HG02759 (cell line): ENCODE results near the gene RNF130.
"Not testable (repeated sequence)": the region's sequence is repeated elsewhere in the genome, so short reads cannot be mapped to it uniquely, and the experiment has no call there.

ENCODE experiments used
- ATAC-seq: cut with Tn5 transposase; IDR thresholded peaks from one replicate; pipeline ENCODE4 v1.9.1; 2021; ENCODE audit warnings: mild to moderate bottlenecking, moderate library complexity; ENCODE audit not compliant: unreplicated experiment

RNF130 gene

DNA sequence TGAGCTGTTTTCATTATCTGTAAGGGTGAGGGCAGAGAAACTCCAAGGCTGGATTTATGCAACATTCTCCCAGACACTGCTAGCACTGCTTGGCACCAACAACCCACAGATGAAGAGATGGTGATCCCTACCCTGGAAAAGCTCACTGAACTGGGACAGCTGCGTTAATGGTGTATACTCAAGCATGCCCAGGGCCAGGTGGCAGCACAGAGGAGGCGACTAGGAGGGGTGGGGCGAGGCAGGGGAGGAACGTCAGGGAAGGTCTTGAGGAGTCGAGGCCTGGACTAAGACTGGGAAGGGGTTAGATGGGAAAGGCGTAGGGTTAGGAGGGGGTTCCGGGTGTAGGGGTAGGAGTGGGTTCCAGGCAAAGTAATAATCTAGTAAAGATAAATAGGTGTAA is 90.8 kb downstream of the RNF130 start:
- ATAC-seq: no peak

DNA sequence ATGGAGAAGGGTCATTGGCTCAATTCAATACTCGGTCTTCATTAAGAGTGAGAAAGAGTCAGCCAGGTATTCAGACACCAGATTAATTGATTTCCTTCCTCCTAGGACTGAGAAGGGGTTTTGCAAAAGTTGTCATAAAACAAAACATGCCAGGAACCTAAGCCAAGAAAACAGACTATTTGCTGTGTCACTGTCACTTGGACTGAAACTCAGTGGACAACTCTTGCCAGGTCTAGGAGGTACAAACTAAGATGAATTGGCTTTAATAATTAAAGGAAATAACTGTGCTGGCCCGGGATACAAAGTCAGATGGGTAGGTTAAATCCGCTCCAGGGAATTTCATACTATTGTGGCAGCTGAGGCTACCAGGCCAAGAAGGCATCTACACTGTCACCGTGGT is 92.8 kb downstream of the RNF130 start:
- no peak for ATAC-seq

DNA sequence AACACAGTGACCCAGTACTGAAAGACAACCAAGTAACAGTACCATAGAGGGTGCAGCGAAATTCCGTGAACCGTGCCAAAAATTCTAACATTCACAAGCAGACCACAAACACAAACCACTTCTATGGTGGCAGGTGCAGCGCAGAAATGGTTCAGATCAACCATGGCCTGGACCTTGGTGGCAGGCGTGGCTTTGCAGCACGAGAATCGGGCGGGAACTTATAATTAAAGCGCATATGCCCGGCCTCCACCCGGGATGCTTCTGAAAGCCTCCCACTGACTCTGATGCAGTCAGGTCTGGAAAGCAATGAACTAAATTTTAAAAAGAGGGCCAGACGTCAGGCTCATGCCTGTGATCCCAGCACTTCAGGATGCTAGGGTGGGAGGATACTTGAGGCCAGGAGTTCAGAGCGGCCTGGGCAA is 95.8 kb downstream of the RNF130 start:
- ATAC-seq: no peak

DNA sequence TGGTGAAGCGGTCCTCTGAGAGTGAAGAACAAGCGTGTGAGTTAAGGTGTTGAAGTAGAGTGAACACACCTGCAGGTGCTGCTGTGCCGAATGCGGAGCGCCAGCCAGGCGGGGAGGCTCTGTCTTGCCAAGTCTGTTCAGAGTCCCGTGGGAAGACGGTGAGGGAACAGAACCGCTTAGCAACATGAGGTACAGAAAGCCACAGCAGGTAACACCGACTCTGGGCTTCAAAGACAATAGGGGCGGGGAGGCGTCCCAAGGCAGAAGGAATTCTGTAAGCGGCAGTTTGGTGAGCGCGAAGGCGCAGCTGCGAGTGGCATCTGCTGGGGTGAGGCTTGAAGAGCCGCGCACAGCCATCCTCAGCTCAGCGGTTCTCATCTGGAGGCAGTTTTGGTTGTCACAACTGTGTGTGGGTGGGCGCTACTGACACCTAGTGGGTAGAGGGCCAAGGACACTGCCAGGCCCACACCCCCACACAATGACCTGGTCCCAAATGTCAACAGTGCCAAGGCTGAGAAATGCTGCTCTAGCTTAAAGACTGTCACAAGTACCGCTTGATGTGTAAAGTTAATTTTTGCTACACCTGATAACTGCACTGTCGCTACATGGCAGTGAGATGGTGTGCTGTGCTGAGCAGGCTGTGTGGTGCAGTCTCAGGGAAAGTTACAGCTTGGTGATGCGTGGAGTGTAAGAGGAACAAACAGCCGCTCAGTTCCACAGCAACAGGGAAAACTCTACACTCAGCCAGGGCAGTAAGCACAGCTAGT is 96.4 kb downstream of the RNF130 start:
- peak; percentile 64 for ATAC-seq

DNA sequence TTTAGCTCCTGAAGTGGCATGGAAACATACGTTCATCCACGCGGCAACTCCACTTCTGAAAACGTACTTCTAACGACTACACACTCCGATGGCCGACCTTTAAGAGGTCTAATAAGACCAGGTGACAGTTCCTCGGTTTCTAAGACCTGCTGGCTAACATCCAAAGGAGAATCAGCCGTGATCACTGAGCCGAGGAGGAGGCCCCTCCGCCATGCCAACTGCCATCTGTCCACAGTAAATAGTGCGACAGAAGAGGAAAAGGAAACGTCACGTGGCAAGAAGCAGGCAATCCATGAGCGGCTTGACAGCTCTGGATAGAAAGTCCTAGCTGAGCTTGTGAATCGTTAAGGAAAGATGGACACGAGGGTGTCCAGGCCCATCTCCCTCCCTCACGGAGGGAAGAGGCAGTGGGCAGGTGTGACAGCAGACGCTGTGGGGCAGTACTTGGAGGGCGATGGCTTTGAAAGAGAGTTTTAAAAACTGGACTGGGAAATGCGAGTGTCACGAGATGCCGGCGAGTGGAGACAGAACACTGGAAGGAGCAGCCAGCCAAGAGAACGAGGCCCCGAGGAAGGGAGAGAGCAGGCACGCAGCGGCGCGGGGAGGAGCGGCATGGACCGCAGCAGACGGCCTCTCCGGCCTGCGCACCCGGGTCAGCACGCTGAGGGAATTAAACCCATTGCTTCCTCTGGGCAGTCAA is 97.2 kb downstream of the RNF130 start:
- no peak for ATAC-seq

DNA sequence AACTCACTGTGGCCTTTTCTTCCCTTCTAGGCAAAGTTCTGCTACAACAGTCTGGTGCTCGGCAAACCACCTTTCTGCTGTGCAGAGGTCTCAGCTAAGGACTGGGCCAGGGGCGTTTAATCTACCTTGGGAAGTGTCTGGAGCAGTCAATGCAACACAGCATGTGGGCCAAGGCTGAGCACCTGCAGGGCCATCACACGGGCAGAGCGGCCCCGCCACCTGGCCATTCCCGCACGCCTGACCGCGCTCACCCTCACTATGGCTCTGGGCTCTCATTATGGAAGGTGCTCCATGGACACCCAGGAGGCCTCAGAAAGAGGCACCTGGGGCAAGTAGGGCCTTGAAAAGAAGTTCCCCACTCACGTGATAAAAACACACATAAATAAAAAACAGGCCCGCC is 98.2 kb downstream of the RNF130 start:
- no peak for ATAC-seq

DNA sequence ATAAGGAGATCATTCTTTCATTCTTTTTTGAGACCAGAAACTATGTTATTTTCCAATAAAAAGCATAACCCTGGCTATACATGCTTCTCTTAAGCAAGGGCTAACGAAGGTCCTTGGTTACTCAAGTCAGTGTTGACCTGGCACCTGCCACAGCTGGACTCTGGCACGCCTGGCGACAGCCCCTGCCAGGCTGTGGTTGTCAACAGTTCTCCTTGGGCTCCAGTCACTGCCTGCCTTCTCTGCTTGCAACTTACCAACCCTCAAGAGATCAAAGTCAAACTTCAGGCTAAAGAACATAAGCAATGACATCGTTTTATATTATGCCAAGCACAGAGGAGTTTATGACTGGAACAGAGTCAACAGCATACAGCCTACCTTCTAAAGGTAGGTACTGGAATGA is 102.4 kb downstream of the RNF130 start:
- no peak for ATAC-seq

DNA sequence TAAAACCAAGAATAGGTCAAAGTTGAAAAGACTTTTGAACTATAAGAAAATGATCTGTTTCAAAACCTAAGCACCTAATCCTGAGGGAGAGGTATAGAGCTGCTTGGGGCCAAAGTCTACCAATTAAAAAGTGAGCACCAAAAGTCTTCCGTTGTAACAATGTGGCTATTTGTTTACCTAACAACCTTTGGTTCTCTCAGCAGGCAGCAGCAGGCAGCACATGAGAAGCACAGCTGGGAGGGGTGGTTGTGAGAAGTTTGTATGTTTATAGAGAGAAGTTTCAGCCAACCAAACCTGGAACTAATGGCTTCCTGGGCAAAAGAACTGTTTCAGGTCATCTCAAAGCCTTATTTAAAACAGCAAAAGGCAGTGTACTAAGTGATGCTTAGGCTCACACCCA is 104.1 kb downstream of the RNF130 start:
- no peak for ATAC-seq

DNA sequence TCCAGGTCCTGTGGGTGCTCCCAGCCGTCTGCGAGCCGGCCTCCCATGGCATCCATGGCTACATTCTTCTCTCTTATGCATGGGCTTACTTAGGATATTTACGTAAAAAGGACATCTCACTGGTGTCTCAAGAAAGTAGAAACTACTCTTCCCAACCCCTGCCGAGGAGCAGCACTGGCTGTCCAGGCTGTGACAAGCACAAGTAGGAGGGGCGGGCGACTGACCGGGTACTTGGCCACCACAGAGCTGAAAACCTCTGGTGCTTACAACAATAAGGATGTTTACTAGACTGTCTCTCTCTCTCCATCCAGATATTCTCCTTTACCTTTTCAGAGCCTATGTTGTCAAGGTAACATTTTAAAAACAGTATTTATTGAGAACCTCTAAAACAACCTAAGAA is 107.5 kb downstream of the RNF130 start:
- ATAC-seq: no peak

DNA sequence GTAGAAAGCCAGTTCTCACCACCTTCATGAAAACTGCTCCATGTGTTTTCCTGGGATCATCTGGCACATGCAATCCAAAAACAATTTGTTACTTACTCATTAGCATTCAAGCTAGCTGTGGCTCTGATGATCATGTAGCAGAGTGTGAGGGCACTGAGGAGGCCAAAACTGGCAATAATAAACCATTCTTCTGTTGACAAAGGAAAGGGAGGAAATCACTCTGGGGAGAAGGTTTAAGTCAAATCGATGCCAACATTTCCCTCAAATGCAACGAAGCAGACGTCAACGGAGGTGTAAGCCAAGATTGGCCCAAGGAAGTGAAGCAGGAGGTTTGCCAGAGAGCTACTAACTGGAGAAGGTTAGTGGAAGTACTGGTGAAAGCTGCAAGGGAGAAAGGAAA is 108.2 kb downstream of the RNF130 start:
- ATAC-seq: no peak

DNA sequence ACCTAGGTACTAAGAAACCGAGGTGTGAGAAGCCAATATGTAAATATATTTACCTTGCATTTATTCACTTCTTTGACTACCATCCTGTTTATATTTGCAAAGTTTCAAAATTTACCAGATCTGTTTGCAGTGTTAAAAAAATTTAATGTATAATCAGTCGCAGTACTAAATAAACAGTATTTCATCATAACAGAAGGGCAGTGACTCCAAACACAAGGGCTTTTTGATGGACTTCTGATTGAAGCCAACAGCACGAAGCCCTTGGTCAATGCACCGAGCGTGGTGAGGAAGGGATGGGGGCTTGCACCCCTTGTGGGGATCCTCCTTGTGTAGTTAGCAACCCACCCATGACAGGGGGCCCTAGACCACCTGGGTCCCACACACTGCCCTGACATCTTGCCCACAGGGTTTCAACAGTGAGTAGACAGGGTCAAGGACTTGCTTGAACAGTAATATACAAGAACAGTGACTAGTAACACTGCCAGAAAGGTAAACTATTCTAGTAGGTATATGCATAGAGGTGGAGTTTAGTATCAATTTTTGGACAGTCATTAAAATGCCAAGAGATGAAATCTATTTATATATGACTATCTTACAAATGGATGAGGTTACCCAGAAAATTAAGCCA is 111.2 kb downstream of the RNF130 start:
- ATAC-seq: no peak

DNA sequence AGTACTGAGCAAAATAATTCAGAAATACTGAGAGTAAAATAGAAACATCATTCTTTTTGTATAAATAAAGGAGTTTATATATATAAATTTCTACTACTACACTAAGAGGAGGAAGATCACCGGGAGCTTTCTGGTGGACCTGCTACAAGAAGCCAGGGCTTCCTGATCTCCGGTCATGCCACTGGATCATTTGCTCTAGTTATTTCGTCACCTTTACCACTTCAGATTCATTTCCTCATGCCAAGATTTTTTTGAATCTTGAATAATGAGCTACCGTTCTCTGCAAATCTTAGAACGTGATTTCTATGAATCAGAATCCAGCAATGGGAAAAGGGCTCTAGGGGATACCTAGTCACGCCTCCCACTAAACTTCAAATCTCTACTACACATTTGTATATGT is 111.9 kb downstream of the RNF130 start:
- no peak for ATAC-seq

DNA sequence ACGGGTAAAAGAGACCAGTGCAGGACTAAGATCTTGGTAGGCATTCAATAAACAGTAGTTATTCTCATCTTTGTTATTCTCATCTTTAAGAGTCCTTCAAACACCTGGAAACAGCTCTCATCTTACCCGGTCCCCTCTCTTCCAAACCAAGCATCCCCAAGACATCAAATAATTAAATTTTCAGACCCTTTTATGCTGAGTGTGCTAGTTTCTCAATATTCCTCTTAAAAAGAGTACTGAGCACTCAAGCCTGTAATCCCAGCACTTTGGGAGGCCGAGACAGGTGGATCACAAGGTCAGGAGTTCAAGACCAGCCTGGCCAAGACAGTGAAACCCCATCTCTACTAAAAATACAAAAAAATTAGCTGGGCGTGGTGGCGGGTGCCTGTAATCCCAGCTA is 112.4 kb downstream of the RNF130 start:
- ATAC-seq: not testable (repeated sequence)

DNA sequence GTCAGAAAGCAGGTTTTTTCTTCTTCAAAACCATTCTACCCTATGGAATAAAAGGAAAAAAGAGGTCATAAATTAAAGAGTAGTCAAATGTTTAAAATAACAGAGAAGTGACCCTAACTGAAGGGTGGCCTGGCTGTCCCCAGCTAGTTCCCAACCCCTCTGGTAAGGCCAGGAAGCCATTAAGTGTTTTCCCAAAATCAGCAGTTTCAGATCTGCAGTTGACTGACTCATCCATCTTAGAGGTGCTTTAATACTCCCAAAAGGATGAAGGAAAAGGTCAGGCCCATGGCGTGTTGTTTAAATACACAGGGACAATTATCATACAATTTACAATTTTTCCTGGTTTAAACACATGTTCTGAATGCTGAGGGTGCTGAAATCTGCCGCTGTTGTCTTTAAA is 115.9 kb downstream of the RNF130 start:
- ATAC-seq: no peak

DNA sequence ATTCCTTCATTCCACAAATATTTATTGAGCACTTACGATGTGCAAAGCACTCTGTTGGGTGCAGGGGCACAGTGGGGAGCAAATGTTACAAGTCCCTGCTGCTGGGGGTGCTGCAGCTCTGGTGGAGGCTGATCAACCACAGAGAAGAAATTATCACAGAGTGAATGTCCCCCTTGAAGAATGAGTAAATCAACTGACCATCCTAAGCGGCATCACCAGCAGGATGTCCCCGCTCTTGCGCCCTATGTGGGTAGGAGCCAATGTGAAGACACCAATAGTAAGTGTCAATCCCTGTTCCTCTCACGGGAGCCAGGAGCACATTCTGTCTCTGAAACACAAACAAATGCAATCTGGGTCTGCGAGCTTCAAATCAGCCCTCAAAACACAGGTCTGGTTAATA is 116.5 kb downstream of the RNF130 start:
- no peak for ATAC-seq

DNA sequence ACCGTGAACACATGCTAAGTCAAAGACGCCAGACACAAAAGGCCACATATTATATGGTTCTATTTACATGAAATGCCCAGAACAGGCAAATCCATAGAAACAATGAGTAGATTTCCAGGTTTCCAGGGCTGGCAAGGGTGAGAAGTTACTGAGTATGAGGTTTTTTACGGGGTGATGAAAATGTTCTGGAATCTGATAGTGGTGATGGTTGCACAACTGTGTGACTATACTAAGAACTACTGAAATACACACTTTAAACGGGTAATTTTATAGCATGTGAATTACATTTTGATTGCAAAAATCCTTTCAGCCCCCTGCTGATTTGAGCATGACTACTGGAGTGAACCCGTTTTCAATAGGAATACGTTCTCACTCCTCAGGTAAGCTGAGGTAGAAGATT is 117.1 kb downstream of the RNF130 start:
- ATAC-seq: no peak

DNA sequence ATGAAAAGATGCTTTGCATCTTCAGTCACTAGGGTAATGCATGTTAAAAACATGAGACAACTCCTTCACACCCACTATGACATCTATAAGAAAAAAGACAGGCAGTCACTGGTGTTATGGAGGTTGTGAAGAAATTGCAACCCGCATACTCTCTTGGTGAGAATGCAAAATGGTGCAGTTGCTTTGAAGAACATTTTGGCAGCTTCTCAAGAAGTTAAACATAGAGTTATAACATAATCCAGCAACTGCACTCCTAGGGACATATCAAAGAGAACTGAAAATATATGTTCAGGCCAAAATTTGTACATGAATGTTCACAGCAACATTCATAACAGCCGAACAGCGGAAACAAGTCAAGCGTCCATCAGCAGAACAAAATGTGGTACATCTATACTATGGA is 117.6 kb downstream of the RNF130 start:
- ATAC-seq: no peak

DNA sequence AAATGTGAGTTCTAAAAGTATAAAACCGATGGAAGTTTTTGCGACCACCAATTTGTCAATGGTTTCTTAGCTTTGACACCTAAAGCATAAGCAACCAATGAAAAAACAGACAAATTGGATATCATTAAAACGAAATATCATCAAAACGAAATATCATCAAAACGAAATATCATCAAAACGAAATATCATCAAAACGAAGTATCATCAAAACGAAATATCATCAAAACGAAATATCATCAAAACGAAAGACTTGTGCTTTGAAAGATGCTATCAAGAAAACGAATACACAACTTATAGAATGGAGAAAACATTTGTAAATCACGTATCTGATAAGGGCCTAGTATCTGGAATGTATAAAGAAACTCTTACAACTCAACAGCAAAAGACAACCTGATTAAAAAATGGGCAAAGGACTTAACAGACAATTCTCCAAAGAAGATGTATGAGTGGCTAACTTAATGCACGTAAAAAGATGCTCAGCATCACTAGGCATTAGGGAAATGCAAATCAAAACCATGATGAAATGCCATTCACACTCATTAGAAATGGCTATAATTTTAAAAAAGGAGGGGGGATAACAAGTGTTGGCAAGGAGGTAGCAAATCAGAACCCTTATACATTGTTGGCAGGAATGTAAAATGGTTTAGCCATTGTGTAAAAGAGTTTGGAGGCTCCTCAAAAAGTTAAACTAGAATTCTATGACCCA is 134.4 kb downstream of the RNF130 start:
- no peak for ATAC-seq

DNA sequence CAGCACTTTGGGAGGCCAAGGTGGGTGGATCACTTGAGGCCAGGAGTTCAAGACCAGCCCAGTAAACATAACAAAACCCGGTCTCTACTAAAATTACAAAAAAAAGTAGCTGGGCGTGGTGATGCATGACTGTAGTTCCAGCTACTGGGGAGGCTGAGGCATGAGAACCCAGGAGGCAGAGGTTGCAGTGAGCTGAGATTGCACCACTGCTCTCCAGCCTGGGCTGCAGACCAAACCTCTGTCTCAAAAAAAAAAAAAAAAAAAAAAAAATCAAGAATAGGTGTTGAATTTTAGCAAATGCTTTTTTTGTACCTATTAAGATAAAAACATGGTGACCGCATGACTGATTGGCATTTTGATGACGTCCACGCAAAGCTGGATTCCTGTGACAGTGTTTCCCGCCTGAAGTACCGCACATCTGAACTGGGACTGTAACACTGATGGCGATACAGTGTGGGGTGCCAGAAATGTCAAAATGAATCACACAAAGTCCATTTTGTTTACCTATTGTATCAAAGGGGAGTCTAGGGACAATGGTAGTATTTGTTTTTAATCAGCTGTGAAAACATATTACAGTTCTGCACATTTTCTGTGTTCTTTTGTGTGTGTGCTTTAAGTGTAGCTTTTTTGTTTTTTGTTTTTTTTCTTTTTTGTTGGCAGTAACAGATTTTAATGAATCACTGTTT is 140.6 kb downstream of the RNF130 start:
- ATAC-seq: no peak

DNA sequence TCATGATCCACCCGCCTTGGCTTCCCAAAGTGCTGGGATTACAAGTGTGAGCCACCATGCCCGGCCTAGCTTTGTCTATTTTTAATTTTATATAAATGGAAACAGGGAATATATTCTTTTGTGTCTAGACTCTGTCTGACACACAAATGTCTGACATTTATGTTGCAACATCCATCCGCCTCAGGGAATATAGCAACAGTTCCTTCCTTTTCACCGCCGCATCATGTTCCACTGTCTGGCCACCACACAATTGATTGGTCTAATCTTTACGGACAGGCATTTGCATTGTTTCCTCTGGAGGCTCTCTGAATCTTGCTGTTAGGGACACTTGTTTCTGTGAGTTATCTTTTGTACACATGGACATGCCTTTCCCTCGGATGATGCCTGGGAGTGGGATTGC is 143.7 kb downstream of the RNF130 start:
- no peak for ATAC-seq

DNA sequence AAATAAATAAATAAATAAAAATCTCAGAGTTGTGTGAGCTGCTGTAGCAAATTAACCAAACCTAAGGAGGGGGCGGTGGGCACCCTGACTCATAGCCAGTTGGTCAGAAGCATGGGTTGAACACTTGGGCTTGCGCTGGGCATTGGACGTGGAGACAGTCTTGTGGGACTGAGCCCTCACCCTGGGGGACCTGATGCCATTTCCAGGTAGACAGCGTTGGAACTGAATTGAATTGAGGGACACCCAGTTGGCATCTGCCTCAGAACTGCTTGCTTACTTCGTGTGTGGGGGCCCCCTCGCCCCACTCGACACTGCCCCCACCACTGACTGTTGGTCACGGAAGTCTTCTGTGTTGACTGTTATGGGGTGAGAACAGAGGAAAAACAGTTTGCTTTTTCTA is 144.9 kb downstream of the RNF130 start:
- no peak for ATAC-seq
